Right renal pelvis (tissue), 4 donors: Measurements from ENCODE around the gene TAS1R1. TPM values are rescaled to one million over a fixed set of nuclear protein-coding genes. Genes with fewer than 3 reads are reported as not detected.

ENCODE experiments used
- DNase-seq, 4 donors: peaks; one replicate each; pipeline ENCODE4 v3.0.0-alpha.2; 2013; ENCODE audit warnings: low read depth in 4 of 4, low spot score in 3 of 4, missing footprints in 1 of 4
- polyA plus RNA-seq, 4 donors: library from polyadenylated mRNA; unstranded; fragments of 120-200 nt; gene quantifications; one replicate each; pipeline ENCODE4 v1.2.1, GENCODE V29; 2013; ENCODE audit not compliant: insufficient read length in 4 of 4

The TAS1R1 gene
- polyA plus RNA-seq, 4 donors, result 0.07 to 0.15 (median 0.13) TPM; not detected in 1

DNA sequence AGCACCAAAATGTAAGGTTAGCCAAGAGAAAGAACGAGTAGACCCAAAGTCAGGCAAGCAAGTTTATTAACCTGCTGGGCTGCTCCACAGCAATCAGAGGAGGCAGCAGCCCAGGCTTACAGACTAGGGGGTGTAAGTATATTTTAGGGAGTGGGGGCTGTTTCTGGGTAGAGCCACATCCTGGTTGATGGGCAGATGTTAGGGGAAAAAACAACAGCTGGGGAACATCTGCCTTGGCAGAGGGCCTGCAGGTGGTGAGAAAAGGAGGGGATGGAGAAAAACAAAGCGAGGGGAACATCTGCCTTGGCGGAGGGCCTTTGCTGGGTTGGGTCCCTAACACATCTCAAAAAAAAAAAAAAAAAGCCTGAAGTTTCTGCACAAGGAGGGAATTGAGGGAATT is 15.0 kb downstream of the TAS1R1 start:
- no peak for DNase-seq

DNA sequence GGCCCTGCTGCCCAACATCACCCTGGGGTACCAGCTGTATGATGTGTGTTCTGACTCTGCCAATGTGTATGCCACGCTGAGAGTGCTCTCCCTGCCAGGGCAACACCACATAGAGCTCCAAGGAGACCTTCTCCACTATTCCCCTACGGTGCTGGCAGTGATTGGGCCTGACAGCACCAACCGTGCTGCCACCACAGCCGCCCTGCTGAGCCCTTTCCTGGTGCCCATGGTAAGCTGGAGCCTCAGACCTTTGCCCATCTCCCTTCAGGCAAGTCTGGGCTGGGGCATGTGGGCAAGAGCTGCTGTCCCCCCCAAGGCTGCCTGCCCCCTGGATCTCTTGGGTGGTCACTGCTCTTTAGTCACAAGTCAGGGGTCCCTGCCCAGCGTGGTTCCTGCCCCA is 15.9 kb downstream of the TAS1R1 start:
- DNase-seq, result no peak

DNA sequence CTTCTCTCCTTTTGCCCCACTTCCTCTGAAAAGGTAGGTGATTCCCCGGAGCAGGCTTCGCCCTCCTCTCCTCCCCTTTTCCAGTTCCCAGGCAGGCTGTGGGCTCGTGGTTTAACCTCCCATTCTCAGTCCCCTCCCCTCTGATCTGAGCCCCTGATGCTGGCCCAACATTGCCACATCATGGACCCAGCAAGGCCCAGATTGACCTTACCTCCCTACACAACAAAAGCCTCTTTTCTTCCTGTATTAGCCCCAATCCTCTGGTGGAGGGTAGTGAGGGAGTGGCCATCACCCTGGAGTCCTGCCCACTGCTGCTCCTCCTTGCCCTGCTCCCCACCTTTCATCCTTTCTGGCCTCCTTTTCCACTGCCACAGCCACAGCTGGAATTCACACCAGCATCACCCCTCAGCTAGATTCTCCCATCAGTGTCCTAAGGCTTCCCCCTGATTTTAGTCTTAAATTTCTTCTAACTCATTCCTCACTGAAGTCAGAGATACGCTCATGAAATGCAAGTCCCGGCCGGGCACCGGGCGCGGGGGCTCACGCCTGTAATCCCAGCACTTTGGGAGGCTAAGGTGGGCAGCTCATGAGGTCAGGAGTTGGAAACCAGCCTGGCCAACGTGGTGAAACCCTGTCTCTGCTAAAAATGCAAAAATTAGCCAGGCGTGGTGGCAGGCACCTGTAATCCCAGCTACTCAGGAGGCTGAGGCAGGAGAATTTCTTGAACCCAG is 17.7 kb downstream of the TAS1R1 start:
- no peak for DNase-seq

DNA sequence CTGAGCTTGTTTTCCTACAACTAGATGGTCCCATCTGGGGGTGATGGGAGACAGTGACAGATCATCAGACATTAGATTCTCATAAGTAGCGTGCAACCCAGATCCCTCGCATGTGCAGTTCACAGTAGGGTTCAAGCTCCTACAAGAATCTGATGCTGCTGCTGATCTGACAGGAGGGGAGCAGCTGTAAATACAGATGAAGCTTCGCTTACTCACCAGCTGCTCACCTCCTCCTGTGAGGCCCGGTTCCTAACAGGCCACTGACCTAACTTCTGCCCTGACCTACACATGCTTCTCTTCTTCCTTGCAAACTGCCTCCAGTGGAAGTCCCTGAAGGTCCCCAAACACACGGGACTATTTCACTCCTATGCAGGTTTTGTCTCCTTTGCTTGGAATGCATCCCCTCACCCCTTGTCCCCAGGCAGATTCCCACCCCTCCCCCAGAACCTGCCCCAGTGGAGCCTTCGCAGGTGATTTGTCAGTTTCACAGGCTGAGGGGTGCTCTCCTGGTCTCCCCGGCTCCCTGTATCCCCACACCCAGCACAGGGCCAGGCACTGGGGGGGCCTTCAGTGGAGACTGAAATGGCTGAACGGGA is 19.0 kb downstream of the TAS1R1 start:
- DNase-seq, result no peak

DNA sequence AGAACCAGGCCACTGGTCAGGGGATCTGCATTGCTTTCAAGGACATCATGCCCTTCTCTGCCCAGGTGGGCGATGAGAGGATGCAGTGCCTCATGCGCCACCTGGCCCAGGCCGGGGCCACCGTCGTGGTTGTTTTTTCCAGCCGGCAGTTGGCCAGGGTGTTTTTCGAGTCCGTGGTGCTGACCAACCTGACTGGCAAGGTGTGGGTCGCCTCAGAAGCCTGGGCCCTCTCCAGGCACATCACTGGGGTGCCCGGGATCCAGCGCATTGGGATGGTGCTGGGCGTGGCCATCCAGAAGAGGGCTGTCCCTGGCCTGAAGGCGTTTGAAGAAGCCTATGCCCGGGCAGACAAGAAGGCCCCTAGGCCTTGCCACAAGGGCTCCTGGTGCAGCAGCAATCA is 19.7 kb downstream of the TAS1R1 start:
- DNase-seq, result no peak

DNA sequence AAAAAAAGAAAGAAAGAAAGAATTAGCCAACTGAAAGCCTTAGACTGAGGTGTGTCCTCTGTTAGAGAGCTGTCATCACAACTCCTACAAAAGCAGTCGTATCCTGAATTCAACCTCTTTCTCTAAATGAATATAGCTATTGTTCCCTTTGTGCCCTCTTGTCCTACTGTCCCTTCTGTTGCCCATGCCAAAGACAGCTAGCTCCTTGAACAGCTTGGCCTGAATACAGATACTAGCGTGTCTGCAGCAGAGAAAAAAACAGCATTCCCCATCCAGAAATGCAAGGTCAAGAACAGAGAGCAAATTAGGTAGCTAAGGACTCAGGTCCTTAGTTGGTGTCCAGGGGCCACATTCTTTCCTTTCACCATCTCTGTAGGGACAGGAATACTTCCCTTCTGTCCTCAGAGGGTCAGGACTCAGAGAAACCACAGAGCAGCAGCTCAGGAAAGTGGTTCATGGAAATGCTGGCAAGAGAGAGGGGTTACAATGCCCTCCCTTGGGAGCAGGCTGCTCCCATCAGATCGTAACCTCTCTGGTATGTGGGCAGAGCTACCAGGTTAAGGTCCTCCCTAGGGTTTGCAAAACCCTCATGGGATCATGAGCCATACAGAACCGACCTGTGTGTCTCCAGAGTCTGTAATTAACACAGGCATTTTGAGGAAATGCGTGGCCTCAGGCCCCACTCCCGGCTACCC is 22.9 kb downstream of the TAS1R1 start:
- DNase-seq, result no peak

DNA sequence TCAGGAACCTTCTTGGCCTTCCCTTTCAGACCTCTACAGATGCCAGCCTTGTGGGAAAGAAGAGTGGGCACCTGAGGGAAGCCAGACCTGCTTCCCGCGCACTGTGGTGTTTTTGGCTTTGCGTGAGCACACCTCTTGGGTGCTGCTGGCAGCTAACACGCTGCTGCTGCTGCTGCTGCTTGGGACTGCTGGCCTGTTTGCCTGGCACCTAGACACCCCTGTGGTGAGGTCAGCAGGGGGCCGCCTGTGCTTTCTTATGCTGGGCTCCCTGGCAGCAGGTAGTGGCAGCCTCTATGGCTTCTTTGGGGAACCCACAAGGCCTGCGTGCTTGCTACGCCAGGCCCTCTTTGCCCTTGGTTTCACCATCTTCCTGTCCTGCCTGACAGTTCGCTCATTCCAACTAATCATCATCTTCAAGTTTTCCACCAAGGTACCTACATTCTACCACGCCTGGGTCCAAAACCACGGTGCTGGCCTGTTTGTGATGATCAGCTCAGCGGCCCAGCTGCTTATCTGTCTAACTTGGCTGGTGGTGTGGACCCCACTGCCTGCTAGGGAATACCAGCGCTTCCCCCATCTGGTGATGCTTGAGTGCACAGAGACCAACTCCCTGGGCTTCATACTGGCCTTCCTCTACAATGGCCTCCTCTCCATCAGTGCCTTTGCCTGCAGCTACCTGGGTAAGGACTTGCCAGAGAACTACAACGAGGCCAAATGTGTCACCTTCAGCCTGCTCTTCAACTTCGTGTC is 23.7 kb downstream of the TAS1R1 start:
- DNase-seq, result no peak

DNA sequence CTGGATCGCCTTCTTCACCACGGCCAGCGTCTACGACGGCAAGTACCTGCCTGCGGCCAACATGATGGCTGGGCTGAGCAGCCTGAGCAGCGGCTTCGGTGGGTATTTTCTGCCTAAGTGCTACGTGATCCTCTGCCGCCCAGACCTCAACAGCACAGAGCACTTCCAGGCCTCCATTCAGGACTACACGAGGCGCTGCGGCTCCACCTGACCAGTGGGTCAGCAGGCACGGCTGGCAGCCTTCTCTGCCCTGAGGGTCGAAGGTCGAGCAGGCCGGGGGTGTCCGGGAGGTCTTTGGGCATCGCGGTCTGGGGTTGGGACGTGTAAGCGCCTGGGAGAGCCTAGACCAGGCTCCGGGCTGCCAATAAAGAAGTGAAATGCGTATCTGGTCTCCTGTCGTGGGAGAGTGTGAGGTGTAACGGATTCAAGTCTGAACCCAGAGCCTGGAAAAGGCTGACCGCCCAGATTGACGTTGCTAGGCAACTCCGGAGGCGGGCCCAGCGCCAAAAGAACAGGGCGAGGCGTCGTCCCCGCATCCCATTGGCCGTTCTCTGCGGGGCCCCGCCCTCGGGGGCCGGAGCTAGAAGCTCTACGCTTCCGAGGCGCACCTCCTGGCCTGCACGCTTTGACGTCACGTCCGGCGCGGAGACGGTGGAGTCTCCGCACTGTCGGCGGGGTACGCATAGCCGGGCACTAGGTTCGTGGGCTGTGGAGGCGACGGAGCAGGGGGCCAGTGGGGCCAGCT is 24.4 kb downstream of the TAS1R1 start, which contains the start of gene ZBTB48:
ZBTB48 (plus strand) TSS at position 621 of the 745 bp plus-strand sequence. CDS start 616 bp downstream, outside the sequence.
- peak; percentile 96 to 98 (median 98) for DNase-seq

DNA sequence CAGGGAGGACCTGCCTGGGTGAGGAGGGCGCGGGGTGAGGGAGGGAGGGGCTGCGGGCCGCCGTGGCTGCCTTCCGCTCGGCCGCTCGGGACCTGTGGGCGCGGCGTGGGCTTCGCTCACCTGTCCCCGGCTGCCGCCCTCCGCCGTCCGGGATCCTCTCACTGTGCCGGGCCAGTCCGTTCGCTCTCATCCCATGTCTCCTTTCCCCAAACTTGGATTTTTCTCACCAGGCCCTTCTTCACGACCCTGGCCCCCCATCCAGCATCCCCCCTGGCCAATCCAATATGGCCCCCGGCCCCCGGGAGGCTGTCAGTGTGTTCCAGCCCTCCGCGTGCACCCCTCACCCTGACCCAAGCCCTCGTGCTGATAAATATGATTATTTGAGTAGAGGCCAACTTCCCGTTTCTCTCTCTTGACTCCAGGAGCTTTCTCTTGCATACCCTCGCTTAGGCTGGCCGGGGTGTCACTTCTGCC is 25.0 kb downstream of the TAS1R1 start:
- DNase-seq, result no peak

DNA sequence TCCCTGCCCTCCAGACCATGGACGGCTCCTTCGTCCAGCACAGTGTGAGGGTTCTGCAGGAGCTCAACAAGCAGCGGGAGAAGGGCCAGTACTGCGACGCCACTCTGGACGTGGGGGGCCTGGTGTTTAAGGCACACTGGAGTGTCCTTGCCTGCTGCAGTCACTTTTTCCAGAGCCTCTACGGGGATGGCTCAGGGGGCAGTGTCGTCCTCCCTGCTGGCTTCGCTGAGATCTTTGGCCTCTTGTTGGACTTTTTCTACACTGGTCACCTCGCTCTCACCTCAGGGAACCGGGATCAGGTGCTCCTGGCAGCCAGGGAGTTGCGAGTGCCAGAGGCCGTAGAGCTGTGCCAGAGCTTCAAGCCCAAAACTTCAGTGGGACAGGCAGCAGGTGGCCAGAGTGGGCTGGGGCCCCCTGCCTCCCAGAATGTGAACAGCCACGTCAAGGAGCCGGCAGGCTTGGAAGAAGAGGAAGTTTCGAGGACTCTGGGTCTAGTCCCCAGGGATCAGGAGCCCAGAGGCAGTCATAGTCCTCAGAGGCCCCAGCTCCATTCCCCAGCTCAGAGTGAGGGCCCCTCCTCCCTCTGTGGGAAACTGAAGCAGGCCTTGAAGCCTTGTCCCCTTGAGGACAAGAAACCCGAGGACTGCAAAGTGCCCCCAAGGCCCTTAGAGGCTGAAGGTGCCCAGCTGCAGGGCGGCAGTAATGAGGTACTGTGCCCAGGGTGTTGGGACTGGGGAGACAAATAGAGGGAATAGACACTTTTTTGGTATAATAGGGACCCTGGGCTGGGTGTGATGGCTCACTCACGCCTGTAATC is 25.7 kb downstream of the TAS1R1 start:
- no peak for DNase-seq

DNA sequence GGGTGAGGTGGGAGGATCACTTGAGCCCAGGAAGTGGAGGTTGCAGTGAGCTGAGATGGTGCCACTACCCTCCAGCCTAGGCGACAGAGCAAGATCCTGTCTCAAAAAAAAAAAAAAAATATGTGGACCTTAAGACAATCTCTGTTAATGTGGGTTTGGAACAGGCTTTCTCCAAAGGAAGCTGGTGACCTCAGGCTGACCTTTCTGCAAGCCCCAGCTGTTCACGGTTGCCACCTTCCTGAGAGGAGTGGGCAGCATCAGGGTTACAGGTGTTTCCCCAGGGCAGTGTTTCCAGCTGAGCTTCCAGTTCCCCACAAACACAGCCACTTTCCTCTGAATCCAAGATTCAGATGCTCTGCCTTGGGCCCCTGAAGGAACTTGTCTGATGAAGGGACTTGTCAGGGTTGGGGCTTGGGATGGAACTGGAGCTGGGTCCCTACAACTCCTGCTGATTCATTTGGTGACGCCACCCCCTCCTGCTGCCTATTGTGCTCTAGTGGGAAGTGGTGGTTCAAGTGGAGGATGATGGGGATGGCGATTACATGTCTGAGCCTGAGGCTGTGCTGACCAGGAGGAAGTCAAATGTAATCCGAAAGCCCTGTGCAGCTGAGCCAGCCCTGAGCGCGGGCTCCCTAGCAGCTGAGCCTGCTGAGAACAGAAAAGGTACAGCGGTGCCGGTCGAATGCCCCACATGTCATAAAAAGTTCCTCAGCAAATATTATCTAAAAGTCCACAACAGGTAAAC is 26.6 kb downstream of the TAS1R1 start:
- DNase-seq, result no peak

DNA sequence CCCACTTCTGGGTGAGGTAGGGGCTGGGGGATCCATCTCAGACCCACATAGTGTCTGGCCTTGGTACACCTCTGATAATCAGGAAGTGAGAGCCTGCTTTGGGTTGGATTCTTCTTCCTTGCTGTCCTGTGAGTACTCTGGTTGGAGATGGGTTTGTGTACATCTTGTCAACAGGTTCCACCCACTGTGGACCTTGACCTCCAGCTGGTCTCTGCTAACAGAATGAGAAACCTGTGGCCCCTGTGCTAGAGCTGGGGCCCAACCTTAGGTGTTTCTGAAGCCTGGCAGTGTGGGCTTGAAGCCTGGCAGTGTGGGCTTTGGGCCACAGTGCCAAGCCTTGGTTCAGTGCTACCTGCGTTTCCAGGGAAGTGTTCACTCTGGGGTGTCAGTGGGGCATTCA is 27.3 kb downstream of the TAS1R1 start:
- DNase-seq, result no peak

DNA sequence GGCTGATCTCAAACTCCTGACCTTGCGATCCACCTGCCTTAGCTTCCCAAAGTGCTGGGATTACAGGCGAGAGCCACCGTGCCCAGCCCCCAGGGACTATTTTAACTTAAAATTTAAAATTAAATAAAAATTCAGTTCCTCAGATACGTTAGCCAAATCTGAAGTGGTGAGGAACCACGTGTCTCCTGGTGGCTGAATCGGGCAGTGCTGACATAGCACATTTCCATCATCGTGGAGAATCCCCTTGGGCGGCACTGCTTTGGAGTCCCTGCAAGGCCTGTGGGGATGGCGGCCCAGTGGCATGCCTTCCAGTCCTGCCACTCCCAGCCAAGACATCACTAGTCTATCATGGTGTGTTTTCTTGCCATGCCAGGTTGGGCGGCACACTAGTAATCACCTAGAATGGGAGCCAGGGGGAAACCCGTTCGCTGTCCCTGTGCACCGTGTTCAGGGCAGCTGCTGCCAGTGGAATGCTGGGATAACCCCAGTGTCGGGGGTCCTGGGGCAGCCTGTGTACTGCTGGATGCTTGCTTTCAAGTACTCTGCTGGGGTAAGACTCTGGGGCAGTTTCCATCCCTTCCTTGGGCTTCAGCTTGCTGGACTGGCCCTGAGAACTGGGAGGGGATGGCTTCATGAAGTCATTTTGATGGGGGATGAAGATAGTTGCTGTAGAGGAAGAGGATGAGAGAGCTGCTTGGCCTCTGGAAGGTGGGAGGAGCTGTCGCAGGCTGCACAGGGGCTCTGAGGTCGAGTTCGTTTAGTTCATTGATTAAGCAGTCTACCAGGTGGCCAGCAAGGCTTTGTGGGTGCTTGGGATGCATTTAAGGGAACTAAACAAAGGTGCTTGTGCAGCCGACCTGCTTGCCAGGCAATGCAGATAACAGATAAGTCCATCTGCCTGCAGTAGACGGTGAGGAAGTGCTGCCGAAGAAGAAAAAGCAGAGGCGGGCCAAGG is 29.3 kb downstream of the TAS1R1 start:
- no peak for DNase-seq

DNA sequence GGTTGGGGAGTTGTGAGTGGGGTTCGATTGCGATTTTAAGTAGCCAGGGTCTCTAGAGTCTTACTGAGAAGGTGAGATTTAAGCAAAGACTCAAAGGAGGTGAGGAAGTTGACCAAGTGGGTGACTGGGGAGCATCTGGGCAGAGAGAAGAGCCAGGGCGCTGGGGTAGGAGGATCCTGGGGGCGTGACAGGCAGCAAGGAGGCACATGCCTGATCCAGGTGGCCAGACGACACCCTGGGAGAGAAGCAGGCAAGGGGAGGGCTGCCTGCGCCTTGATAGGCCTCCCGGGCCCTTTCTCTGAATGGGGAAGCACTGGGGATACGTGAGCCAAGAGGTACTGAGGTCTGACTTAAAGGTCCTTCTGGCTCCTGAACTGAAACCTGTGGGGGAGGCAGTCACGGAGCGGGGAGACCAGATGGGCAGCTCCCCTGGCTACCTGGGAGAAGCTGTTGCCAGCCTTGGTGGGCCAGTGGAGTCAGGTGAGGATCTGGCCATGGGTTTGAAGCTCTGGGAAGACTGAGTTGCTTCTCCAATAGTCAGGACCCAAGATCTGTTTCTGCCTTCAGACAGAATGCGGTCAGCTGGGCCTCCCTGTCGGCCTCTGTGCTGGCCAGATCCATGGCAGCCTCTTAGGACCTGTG is 30.1 kb downstream of the TAS1R1 start:
- no peak for DNase-seq

DNA sequence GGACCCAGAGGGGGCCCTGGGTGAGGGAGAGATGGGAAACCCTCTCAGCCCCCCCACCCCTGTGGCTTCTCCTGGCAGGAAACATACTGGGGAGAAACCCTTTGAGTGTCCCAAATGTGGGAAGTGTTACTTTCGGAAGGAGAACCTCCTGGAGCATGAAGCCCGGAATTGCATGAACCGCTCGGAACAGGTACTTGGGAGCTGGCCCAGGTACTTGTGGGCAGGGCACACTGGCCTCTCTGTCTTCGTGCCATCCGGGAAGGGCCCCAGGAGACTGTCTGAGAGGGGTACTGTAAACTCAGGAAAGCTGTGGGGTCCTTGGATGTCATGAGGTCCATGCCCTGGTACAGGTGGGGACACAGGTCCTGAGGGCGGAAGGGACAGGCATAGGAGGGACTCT is 30.7 kb downstream of the TAS1R1 start:
- DNase-seq, result no peak

DNA sequence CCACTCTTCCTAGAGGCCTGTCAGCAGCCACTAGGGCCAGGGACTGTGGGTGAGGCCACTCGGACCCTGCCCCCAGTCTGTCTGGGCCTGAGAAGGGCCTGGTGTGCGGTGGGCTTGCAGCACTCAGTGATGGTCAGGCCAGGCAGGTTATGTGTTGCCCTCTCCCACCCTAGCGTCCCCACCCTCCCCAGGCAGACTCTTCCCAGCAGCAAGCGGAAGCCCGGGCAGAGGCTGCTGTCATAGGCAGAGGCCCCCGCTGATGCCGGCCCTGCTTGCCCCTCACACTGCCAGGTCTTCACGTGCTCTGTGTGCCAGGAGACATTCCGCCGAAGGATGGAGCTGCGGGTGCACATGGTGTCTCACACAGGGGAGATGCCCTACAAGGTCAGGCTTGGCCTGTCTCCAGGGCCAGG is 31.3 kb downstream of the TAS1R1 start:
- DNase-seq, result no peak
